ENCODE measurements around the gene RAX2. TPM values are rescaled to one million over a fixed set of nuclear protein-coding genes. Genes with fewer than 3 reads are reported as not detected.
A peak's percentile ranks its signal among the peaks of the same experiment; 100 is the strongest.

Gene RAX2
- total and polyA plus RNA-seq, 2 of the 13 experiments (the other 11 are each of a cell fraction or from before 2014, with no cell fraction given) = not detected

DNA sequence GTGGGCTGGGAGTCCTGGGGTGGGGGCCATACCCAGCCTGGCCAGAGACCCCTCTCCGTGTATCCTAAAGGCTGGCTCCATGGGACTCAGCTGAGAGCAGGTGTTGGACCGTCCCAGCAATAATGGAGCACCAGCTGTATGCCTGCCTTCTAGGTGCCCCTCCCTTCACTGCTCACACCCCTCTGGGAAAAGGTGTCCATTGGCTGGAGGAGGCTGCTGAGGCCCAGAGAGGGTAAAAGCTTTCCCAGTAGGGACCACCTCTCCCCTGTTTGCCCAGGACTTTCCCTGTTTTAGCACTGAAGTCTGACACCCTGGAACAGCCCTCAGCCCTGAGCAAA lies 3.3 kb upstream of the RAX2 start:
- Histone ChIP-seq H3K9ac (ENCODE audit: insufficient read depth, low read depth, low read length) (no peak overlapping the region), H2AFZ (ENCODE audit: low read length) (no peak overlapping the region), H3K4me1 (ENCODE audit: insufficient read depth, low read length) (no peaks in the 10 kb centered on the region), H3K4me3 (replicated peaks in 1 of 3; ENCODE audit: insufficient read depth in 1 of 3, low read depth in 2 of 3, low read length in 3 of 3) (no peak overlapping the region), H3K36me3 (replicated peaks in 1 of 2; ENCODE audit: control insufficient read depth in 1 of 2, insufficient read depth in 2 of 2, low read length in 2 of 2) (no peaks in the 10 kb centered on the region), H3K79me2 (ENCODE audit: insufficient read depth, low read length) (no peaks in the 10 kb centered on the region), H3K27me3 (ENCODE audit: control insufficient read depth in 1 of 2, insufficient read depth in 2 of 2, low read length in 2 of 2) (peaks cover 0 to 19% of the 10 kb centered on the region in 2 experiments; a peak in 3 of 5 replicates), H3K9me3 (ENCODE audit: low read length) (no peaks in the 10 kb centered on the region), H3K4me2 (ENCODE audit: low read depth, low read length) (no peak overlapping the region), H3K27ac (ENCODE audit: extremely low read length, insufficient read depth, low read length) (no peak overlapping the region), H4K20me1 (ENCODE audit: insufficient read depth, low read length) (no peaks in the 10 kb centered on the region)
- ChIA-PET CTCF (ENCODE audit: low intra/inter-chr PET ratio, low total read pairs) (no interaction called here), POLR2A (no interaction called here)
- TF ChIP-seq ZKSCAN8 (CRISPR knock-in tag; IDR thresholded peaks at IDR 0.05; ENCODE audit: borderline replicate concordance) = peak; percentile 37; the same call in 1 of the 2 replicates
- TF ChIP-seq, protein P1, sequence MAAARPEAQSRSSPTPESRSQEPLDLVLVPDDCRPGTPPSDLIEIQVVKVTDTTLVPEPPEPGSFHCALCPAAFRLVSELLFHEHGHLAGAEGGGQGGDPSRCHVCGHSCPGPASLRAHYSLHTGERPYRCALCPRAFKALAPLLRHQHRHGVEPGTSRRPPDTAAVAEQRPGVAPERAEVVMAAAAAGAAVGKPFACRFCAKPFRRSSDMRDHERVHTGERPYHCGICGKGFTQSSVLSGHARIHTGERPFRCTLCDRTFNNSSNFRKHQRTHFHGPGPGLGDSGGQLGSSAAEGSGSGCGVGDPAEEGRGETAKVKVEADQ (CRISPR knock-in tag; IDR thresholded peaks at IDR 0.05; ENCODE audit: borderline replicate concordance) = no peak
- TF ChIP-seq ZNF235 (CRISPR knock-in tag; IDR thresholded peaks at IDR 0.05; ENCODE audit: borderline replicate concordance) = no peak
- DNase-seq (ENCODE audit: low spot score) (no peak), FAIRE-seq (no peak), ATAC-seq (no peak)
- intact Hi-C loops (cut with micrococcal nuclease; ENCODE audit: unreplicated experiment) = no loop called here
- in situ Hi-C loops (cut with HindIII; ENCODE audit: extremely low pct_ligation_motif_present, low pct_unique_long_range_greater_than_20kb) = no loop called here
- BruUV-seq (replicated peaks) = no TSS peak
- WGBS (ENCODE audit: low lambda C conversion rate) = 0% methylated on average over 2 of the region's 2 CpGs

DNA sequence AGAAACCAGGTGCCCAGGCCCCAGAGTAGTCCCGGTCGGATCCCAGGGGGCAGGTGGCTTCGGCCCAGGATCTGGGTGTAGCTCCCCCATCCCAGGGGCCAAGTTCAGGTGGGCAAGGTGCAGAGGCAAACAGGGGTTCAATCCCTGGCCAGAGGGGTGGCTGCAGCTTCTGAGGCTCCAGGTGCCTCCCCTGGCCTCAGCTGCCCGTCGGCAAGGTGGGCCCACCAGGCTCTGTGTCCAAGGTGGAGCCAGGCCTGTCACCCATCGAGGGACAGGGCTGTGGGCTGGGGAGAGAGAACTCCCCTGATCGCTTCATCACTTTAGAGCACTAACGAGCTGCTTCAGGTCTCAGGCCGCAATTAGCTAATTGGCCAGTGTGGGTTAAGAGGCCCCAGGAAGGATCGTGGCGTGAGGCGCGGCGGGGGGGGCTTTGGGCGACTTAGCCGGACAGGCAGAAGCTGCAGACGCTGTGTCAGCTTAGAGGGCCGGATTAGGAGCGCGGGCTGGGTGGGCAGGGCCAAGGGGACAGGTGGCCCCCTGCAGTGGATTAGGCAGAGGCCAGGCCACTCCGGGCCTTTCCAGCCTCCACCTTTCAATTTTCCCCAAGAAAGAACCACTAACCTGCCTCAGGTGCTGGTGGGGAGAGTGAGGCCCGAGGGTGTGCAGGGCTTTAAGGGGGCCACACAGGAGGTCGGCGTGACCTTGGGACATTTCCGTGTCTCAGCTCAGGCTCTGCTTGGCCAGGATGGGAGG lies 2.8 kb upstream of the RAX2 start:
- Histone ChIP-seq H3K27me3 (ENCODE audit: control insufficient read depth in 1 of 2, insufficient read depth in 2 of 2, low read length in 2 of 2) (peaks cover 0 to 19% of the 10 kb centered on the region in 2 experiments; a peak in 3 of 5 replicates), H3K9ac (ENCODE audit: insufficient read depth, low read depth, low read length) (no peak overlapping the region), H3K36me3 (replicated peaks in 1 of 2; ENCODE audit: control insufficient read depth in 1 of 2, insufficient read depth in 2 of 2, low read length in 2 of 2) (no peaks in the 10 kb centered on the region), H3K4me2 (ENCODE audit: low read depth, low read length) (no peak overlapping the region), H3K9me3 (ENCODE audit: low read length) (no peaks in the 10 kb centered on the region), H3K27ac (ENCODE audit: extremely low read length, insufficient read depth, low read length) (no peak overlapping the region), H3K4me1 (ENCODE audit: insufficient read depth, low read length) (no peaks in the 10 kb centered on the region), H4K20me1 (ENCODE audit: insufficient read depth, low read length) (no peaks in the 10 kb centered on the region), H3K79me2 (ENCODE audit: insufficient read depth, low read length) (no peaks in the 10 kb centered on the region), H2AFZ (ENCODE audit: low read length) (no peak overlapping the region), H3K4me3 (replicated peaks in 1 of 3; ENCODE audit: insufficient read depth in 1 of 3, low read depth in 2 of 3, low read length in 3 of 3) (no peak overlapping the region)
- BruUV-seq (replicated peaks) = no TSS peak
- intact Hi-C loops (cut with micrococcal nuclease; ENCODE audit: unreplicated experiment) (no loop called here), in situ Hi-C loops (cut with HindIII; ENCODE audit: extremely low pct_ligation_motif_present, low pct_unique_long_range_greater_than_20kb) (no loop called here)
- ChIA-PET CTCF (ENCODE audit: low intra/inter-chr PET ratio, low total read pairs) (no interaction called here), POLR2A (no interaction called here)
- 51% methylated on average over 9 of the region's 25 CpGs for WGBS (ENCODE audit: low lambda C conversion rate)
- ATAC-seq (no peak), FAIRE-seq (no peak), DNase-seq (ENCODE audit: low spot score) (no peak)
- TF ChIP-seq SIN3B (IDR thresholded peaks at IDR 0.05; ENCODE audit: low read length) (no peak), ZNF589 (CRISPR knock-in tag; conservative IDR thresholded peaks at IDR 0.05) (no peak), ZSCAN9 (CRISPR knock-in tag; IDR thresholded peaks at IDR 0.05; ENCODE audit: borderline replicate concordance) (no peak), ZNF761 (CRISPR knock-in tag; conservative IDR thresholded peaks at IDR 0.05) (no peak), CHCHD3 (CRISPR knock-in tag; IDR thresholded peaks at IDR 0.05) (no peak), ZNF605 (CRISPR knock-in tag; IDR thresholded peaks at IDR 0.05) (no peak), RXRA (CRISPR knock-in tag; IDR thresholded peaks at IDR 0.05) (no peak), SRF (IDR thresholded peaks at IDR 0.05; ENCODE audit: low read depth, low read length) (no peak), TEAD2 (CRISPR knock-in tag; IDR thresholded peaks at IDR 0.05) (no peak), RELA (CRISPR knock-in tag; IDR thresholded peaks at IDR 0.05) (no peak)
- TF ChIP-seq, protein P2, sequence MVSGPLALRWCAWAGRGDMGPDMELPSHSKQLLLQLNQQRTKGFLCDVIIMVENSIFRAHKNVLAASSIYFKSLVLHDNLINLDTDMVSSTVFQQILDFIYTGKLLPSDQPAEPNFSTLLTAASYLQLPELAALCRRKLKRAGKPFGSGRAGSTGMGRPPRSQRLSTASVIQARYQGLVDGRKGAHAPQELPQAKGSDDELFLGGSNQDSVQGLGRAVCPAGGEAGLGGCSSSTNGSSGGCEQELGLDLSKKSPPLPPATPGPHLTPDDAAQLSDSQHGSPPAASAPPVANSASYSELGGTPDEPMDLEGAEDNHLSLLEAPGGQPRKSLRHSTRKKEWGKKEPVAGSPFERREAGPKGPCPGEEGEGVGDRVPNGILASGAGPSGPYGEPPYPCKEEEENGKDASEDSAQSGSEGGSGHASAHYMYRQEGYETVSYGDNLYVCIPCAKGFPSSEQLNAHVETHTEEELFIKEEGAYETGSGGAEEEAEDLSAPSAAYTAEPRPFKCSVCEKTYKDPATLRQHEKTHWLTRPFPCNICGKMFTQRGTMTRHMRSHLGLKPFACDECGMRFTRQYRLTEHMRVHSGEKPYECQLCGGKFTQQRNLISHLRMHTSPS (CRISPR knock-in tag; IDR thresholded peaks at IDR 0.05; ENCODE audit: low read depth) = no peak
- TF ChIP-seq, protein P3, sequence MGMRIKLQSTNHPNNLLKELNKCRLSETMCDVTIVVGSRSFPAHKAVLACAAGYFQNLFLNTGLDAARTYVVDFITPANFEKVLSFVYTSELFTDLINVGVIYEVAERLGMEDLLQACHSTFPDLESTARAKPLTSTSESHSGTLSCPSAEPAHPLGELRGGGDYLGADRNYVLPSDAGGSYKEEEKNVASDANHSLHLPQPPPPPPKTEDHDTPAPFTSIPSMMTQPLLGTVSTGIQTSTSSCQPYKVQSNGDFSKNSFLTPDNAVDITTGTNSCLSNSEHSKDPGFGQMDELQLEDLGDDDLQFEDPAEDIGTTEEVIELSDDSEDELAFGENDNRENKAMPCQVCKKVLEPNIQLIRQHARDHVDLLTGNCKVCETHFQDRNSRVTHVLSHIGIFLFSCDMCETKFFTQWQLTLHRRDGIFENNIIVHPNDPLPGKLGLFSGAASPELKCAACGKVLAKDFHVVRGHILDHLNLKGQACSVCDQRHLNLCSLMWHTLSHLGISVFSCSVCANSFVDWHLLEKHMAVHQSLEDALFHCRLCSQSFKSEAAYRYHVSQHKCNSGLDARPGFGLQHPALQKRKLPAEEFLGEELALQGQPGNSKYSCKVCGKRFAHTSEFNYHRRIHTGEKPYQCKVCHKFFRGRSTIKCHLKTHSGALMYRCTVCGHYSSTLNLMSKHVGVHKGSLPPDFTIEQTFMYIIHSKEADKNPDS (CRISPR knock-in tag; IDR thresholded peaks at IDR 0.05) = no peak
